HCT116 (cell line): ENCODE results near the gene ADGRA1. TPM values are rescaled to one million over a fixed set of nuclear protein-coding genes. Genes with fewer than 3 reads are reported as not detected.

Source experiments
- ATAC-seq: fragments of 200-7000 bp; cut with Tn5 transposase; 2 replicates; pipeline ENCODE4 v1.9.1; 2020; ENCODE audit warnings: mild to moderate bottlenecking, moderate library complexity
- BruUV-seq: library from RNA; stranded (reverse); fragments of 400-500 nt; replicated peaks from 2 replicates; lab custom pipeline; 2021; lab: Mats Ljungman, UMichigan
- CTCF ChIA-PET: fragments of 300-600 bp; sonication (Branson Sonifier 250); formaldehyde crosslinking; loops from one replicate; lab custom pipeline; 2021; ENCODE audit warnings: antibody characterized with exemption; lab: Charles Lee
- POLR2A ChIA-PET: fragments of 300-600, 350-600 bp; sonication (Branson Sonifier 250); formaldehyde crosslinking; loops from one replicate; lab custom pipeline; 2021; ENCODE audit warnings: antibody characterized with exemption; lab: Charles Lee
- RAD21 ChIA-PET, 2 experiments: fragments of 300-600 bp; sonication (Branson Sonifier 250); formaldehyde crosslinking; loops; one replicate each; lab custom pipeline; 2023; ENCODE audit warnings: low total read pairs in 2 of 2; ENCODE audit not compliant: uncharacterized antibody in 2 of 2, unreplicated experiment in 2 of 2, low non-redundant PET in 1 of 2; lab: Charles Lee
- DNase-seq: peaks from one replicate; pipeline ENCODE4 v3.0.0-alpha.2; 2010; ENCODE audit warnings: low read depth, low spot score
- H2AFZ ChIP-seq: fragments of 200-600 bp; shearing (Covaris generic), sonication (generic); 2 replicates; pipeline ENCODE4 v1.6.1; 2017; ENCODE audit warnings: low read depth, mixed run types, mixed read lengths, antibody characterized with exemption, low read length; ENCODE audit not compliant: poor library complexity, severe bottlenecking
- H3K27ac ChIP-seq: 2 replicates; pipeline ENCODE4 v1.5.1; 2012; ENCODE audit warnings: low read depth, low read length
- H3K27me3 ChIP-seq: fragments of 200-600 bp; sonication (generic); 2 replicates; pipeline ENCODE4 v1.6.1; 2016; ENCODE audit warnings: mixed run types, low read length, mixed read lengths; ENCODE audit not compliant: insufficient read depth
- H3K36me3 ChIP-seq, 2 experiments: fragments of 200-500 bp in 1 of 2; fragments of 200-600 bp in 1 of 2; sonication (Bioruptor generic) in 1 of 2; sonication (generic) in 1 of 2; 2 replicates each; pipeline versions ENCODE4 v1.5.1 to v1.6.1; 2014 to 2016; ENCODE audit warnings: low read length in 2 of 2, inconsistent platforms in 1 of 2, mixed read lengths in 1 of 2, mixed run types in 1 of 2; ENCODE audit not compliant: insufficient read depth in 2 of 2, control insufficient read depth in 1 of 2
- H3K4me1 ChIP-seq, 2 experiments: fragments of 200-600 bp in 1 of 2; sonication (generic) in 1 of 2; 2 replicates each; pipeline versions ENCODE4 v1.5.1 to v1.6.1; 2012 to 2017; ENCODE audit warnings: low read length in 2 of 2, inconsistent platforms in 1 of 2, mild to moderate bottlenecking in 1 of 2, mixed read lengths in 1 of 2, mixed run types in 1 of 2, moderate library complexity in 1 of 2; ENCODE audit not compliant: insufficient read depth in 2 of 2, control insufficient read depth in 1 of 2
- H3K4me2 ChIP-seq: fragments of 200-600 bp; sonication (generic); 2 replicates; pipeline ENCODE4 v1.6.1; 2017; ENCODE audit warnings: mixed run types, low read length, mixed read lengths
- H3K4me3 ChIP-seq, 2 experiments: fragments of 200-600 bp in 1 of 2; sonication (generic) in 1 of 2; replicated peaks in 1 of 2; 2 replicates each; pipeline ENCODE4 v1.5.1; 2011 to 2016; ENCODE audit warnings: low read length in 2 of 2, control low read depth in 1 of 2, low read depth in 1 of 2, mild to moderate bottlenecking in 1 of 2, mixed read lengths in 1 of 2, mixed run types in 1 of 2
- H3K79me2 ChIP-seq: fragments of 200-600 bp; sonication (generic); 2 replicates; pipeline ENCODE4 v1.6.1; 2017; ENCODE audit warnings: mild to moderate bottlenecking, mixed run types, low read length, moderate library complexity, mixed read lengths; ENCODE audit not compliant: insufficient read depth
- H3K9ac ChIP-seq: fragments of 200-600 bp; sonication (generic); 2 replicates; pipeline ENCODE4 v1.6.1; 2016; ENCODE audit warnings: low read length, mixed read lengths
- H3K9me2 ChIP-seq: fragments of 200-600 bp; sonication (generic), shearing (Covaris generic); 2 replicates; pipeline ENCODE4 v1.6.1; 2017; ENCODE audit warnings: mixed run types, mild to moderate bottlenecking, moderate library complexity; ENCODE audit not compliant: insufficient read depth
- H3K9me3 ChIP-seq, 2 experiments: fragments of 200-500 bp in 1 of 2; fragments of 200-600 bp in 1 of 2; sonication (Bioruptor generic) in 1 of 2; sonication (generic) in 1 of 2; 2 replicates each; pipeline ENCODE4 v1.6.1; 2014 to 2017; ENCODE audit warnings: low read length in 2 of 2, mixed read lengths in 2 of 2, inconsistent platforms in 1 of 2, low read depth in 1 of 2, mild to moderate bottlenecking in 1 of 2, mixed run types in 1 of 2, moderate library complexity in 1 of 2; ENCODE audit not compliant: control insufficient read depth in 1 of 2, insufficient read depth in 1 of 2
- H4K20me1 ChIP-seq: fragments of 200-600 bp; sonication (generic), shearing (Covaris generic); 2 replicates; pipeline ENCODE4 v1.6.1; 2017; ENCODE audit warnings: mixed run types, mild to moderate bottlenecking, moderate library complexity; ENCODE audit not compliant: insufficient read depth
- ATF3 ChIP-seq: IDR thresholded peaks from 2 replicates; pipeline ENCODE4 v1.6.1; 2012
- CBX3 ChIP-seq: IDR thresholded peaks from 2 replicates; pipeline ENCODE4 v1.6.1; 2012; ENCODE audit warnings: low read depth
- CEBPB ChIP-seq: IDR thresholded peaks from 2 replicates; pipeline ENCODE4 v1.6.1; 2012; ENCODE audit warnings: low read depth
- CTCF ChIP-seq, 3 experiments: fragments of 200-600 bp in 1 of 3; sonication (generic) in 1 of 3; IDR thresholded peaks in 2 of 3; conservative IDR thresholded peaks in 1 of 3; 2 replicates each; pipeline ENCODE4 v1.5.1; 2012 to 2017; ENCODE audit warnings: low read depth in 2 of 3, low read length in 2 of 3, antibody characterized with exemption in 1 of 3, borderline replicate concordance in 1 of 3, control low read depth in 1 of 3, mild to moderate bottlenecking in 1 of 3, mixed read lengths in 1 of 3, mixed run types in 1 of 3, moderate library complexity in 1 of 3; ENCODE audit not compliant: insufficient read depth in 1 of 3
- ELF1 ChIP-seq: IDR thresholded peaks from 2 replicates; pipeline ENCODE4 v1.6.1; 2012; ENCODE audit warnings: low read depth, borderline replicate concordance
- EZH2phosphoT487 ChIP-seq: fragments of 200-600 bp; IDR thresholded peaks from 2 replicates; pipeline ENCODE4 v1.6.1; 2018; ENCODE audit warnings: antibody characterized with exemption, borderline replicate concordance
- FOSL1 ChIP-seq: IDR thresholded peaks from 2 replicates; pipeline ENCODE4 v1.6.1; 2012; ENCODE audit warnings: low read depth
- MAX ChIP-seq: IDR thresholded peaks from 2 replicates; pipeline ENCODE4 v1.6.1; 2012
- POLR2A ChIP-seq: IDR thresholded peaks from 2 replicates; pipeline ENCODE4 v1.7.0; 2011; ENCODE audit warnings: borderline replicate concordance; ENCODE audit not compliant: insufficient read depth, insufficient read length; ENCODE audit errors: extremely low read depth
- POLR2AphosphoS5 ChIP-seq: IDR thresholded peaks from 2 replicates; pipeline ENCODE4 v1.6.1; 2011; ENCODE audit warnings: mild to moderate bottlenecking, low read depth, low read length, moderate library complexity
- RAD21 ChIP-seq: IDR thresholded peaks from 2 replicates; pipeline ENCODE4 v1.6.1; 2012; ENCODE audit warnings: low read depth, mild to moderate bottlenecking
- REST ChIP-seq: IDR thresholded peaks from 2 replicates; pipeline ENCODE4 v1.6.1; 2012; ENCODE audit warnings: low read depth
- SIN3A ChIP-seq: IDR thresholded peaks from 2 replicates; pipeline ENCODE4 v1.6.1; 2012; ENCODE audit warnings: low read depth
- SP1 ChIP-seq: IDR thresholded peaks from 2 replicates; pipeline ENCODE4 v1.6.1; 2012; ENCODE audit warnings: low read depth
- SRF ChIP-seq: IDR thresholded peaks from 2 replicates; pipeline ENCODE4 v1.6.1; 2012; ENCODE audit warnings: low read depth
- TCF7L2 ChIP-seq: IDR thresholded peaks from 2 replicates; pipeline ENCODE4 v1.7.0; 2011; ENCODE audit warnings: borderline replicate concordance, inconsistent platforms; ENCODE audit not compliant: insufficient read depth, insufficient read length; ENCODE audit errors: extremely low read depth
- YY1 ChIP-seq: IDR thresholded peaks from 2 replicates; pipeline ENCODE4 v1.6.1; 2011; ENCODE audit warnings: low read length, low read depth, moderate library complexity, mild to moderate bottlenecking; ENCODE audit not compliant: insufficient replicate concordance; ENCODE audit errors: extremely low read depth
- ZFX ChIP-seq: fragments of 450-650 bp; IDR thresholded peaks from 2 replicates; pipeline ENCODE4 v1.6.1; 2017
- ZNF274 ChIP-seq: fragments of 200-500 bp; sonication (Bioruptor generic); IDR thresholded peaks from 2 replicates; pipeline ENCODE4 v1.6.1; 2014; ENCODE audit warnings: mild to moderate bottlenecking, low read depth, low read length, inconsistent platforms
- intact Hi-C: fragments of 100-400 bp; cut with micrococcal nuclease; formaldehyde crosslinking; loops from 2 replicates; pipeline ENCODE4 v1.10.0; 2022
- total RNA-seq: library from RNA; stranded (reverse); gene quantifications from one replicate; pipeline ENCODE4 v1.2.1, GENCODE V29; 2021; ENCODE audit not compliant: unreplicated experiment

The ADGRA1 gene
- total RNA-seq, 1 experiment from 2014 or later = not detected

- Histone ChIP-seq H3K9ac (no peak overlapping the region), H3K27ac (no peak overlapping the region), H3K79me2 (no peaks in the 10 kb centered on the region), H3K4me2 (no peak overlapping the region), H2AFZ (no peak overlapping the region), H3K36me3 (no peaks in the 10 kb centered on the region), H4K20me1 (no peaks in the 10 kb centered on the region), H3K27me3 (no peaks in the 10 kb centered on the region), H3K4me1 (no peaks in the 10 kb centered on the region), H3K9me3 (no peaks in the 10 kb centered on the region), H3K9me2 (no peaks in the 10 kb centered on the region), H3K4me3 (no peak overlapping the region)
- no TSS peak for BruUV-seq
- DNase-seq (no peak), ATAC-seq (no peak)
- POLR2A ChIA-PET = no interaction called here
- intact Hi-C loops = no loop called here
- CTCF ChIA-PET = no interaction called here
- RAD21 ChIA-PET = no interaction called here
- TF ChIP-seq ZNF274 (no peak), CBX3 (no peak), CEBPB (no peak), TCF7L2 (no peak), FOSL1 (no peak), CTCF (IDR thresholded peaks at IDR 0.05 in 2 of 3, conservative IDR thresholded peaks at IDR 0.05 in 1 of 3; ENCODE audit: borderline replicate concordance in 1 of 3, insufficient read depth in 1 of 3, low read depth in 2 of 3, low read length in 2 of 3) (no peak), ELF1 (no peak), RAD21 (no peak), POLR2AphosphoS5 (no peak), POLR2A (no peak), YY1 (no peak), EZH2phosphoT487 (no peak), SRF (no peak), MAX (no peak), SP1 (no peak), ZFX (no peak), REST (no peak), SIN3A (no peak), ATF3 (no peak)
Observed at GRCh38 chr10:133045556-133046389, 42.0 kb upstream of the ADGRA1 start.
